22Rv1 (cell line): ENCODE results near the gene UTS2R.
A peak's percentile ranks its signal among the peaks of the same experiment; 100 is the strongest.

ENCODE experiments used
- H3K27ac ChIP-seq: fragments of 450-650 bp; 2 replicates; pipeline ENCODE4 v1.5.1; 2017
- CTCF ChIP-seq: fragments of 450-650 bp; IDR thresholded peaks from 2 replicates; pipeline ENCODE4 v1.5.1; 2017; ENCODE audit warnings: mild to moderate bottlenecking
- ZFX ChIP-seq: fragments of 450-650 bp; IDR thresholded peaks from 2 replicates; pipeline ENCODE4 v1.6.1; 2017; ENCODE audit warnings: antibody characterized with exemption, borderline replicate concordance

The UTS2R gene

DNA sequence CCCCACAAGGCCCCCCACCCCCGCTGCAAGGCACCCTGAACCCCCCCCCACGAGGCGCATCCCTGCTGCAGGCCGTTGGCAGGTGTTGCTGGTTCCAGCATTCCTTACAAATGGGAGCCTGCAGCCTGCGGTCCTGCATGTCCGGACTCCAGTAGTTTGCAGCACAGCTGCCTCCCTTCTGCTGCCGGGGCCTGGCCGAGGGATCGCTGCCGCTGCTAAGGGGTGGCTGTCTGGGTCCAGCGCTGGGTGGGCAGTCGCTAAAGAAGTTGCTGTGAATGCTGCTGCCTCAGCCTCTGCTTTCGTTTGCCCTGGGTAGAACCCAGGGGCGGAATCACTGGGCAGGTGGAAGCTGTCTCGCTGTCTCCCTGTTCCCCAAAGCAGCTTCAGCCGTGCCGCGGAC lies 11.8 kb downstream of the UTS2R start:
- H3K27ac ChIP-seq: no peak overlapping the region
- no peak for TF ChIP-seq ZFX
- no peak for TF ChIP-seq CTCF

DNA sequence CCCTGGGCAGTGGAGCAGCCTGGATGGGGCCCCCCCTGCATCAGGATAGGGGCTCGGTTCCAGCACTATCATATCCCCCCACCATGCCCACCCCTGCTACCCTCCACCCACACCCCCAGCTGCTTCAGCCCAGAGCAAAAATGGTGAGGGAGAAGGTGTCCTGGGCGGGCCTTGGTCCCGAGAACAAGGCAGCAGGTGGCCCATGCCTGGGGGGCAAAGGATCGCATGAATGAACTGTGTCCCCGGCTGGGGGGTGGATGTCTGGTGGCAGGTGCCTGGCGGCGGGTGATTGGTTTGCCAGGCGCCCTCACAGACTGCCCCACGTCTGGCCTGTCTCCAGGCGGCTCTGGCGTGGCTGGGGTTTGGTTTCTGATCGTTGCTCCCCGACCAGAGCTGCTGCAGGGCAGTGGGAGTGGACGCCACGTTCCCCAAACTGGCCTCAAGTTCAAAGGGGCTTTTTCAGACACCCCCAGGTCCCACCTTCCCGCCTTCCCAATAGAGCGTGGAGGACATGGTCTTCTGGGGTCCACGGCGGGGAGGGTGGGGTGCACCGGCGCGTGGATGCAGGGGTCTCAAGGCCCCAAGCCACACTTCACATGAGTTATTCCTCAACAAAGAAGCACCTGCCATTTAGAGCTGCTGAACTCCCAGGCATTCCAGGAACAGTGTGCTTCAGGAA lies 12.6 kb downstream of the UTS2R start:
- H3K27ac ChIP-seq: peak overlapping the region; percentile 26; the same call in 1 of the 2 replicates
- no peak for TF ChIP-seq ZFX
- TF ChIP-seq CTCF: no peak

- peak overlapping the region; percentile 26; the same call in 1 of the 2 replicates for H3K27ac ChIP-seq
- TF ChIP-seq ZFX (no peak), CTCF (peak; percentile 81)
Measured at GRCh38 chr17:82384730-82385481, 13.3 kb downstream of the UTS2R start.

DNA sequence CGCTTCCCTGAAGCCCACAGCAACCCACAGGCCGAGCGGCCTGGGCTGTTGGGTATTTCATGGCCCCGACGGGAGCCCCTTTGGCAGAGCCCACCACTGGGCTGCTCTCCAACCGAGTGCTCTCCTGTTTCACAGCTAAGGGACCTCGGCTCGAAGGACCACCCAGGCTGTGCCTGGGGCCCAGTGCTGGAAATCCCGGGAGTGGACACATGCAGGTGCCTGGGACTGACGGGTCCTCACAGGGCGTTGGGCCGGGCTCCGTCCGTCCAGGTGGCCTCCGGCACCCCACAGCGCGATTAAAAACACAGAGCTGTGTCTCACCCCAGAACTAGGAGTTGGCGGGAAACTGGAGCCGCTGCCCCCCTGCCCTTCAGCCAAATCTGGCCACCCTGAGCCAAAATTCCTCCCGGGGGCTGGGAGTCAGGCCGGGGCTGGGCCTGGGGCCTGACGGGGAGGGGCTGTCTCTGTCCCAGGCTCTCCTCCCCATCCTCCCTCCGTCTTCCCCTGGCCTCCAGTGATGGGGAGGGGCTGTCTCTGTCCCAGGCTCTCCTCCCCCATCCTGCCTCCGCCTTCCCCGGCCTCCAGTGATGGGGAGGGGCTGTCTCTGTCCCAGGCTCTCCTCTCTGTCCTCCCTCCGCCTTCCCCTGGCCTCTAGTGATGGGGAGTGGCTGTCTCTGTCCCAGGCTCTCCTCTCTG lies 14.1 kb downstream of the UTS2R start:
- TF ChIP-seq CTCF (no peak), ZFX (no peak)
- H3K27ac ChIP-seq: no peak overlapping the region

GRCh38 chr17:82386255-82386831 lies 14.8 kb downstream of the UTS2R start:
- no peak for TF ChIP-seq ZFX
- no peak for TF ChIP-seq CTCF
- no peak overlapping the region for H3K27ac ChIP-seq

GRCh38 chr17:82386881-82387704 lies 15.5 kb downstream of the UTS2R start:
- H3K27ac ChIP-seq: no peak overlapping the region
- TF ChIP-seq ZFX (no peak), CTCF (no peak)
